HG03064 (cell line): ENCODE measurements around the gene PLCL1.

Experiments used
- ATAC-seq: cut with Tn5 transposase; IDR thresholded peaks from one replicate; pipeline ENCODE4 v1.9.1; 2021; ENCODE audit warnings: low read depth; ENCODE audit not compliant: unreplicated experiment

PLCL1 gene

DNA sequence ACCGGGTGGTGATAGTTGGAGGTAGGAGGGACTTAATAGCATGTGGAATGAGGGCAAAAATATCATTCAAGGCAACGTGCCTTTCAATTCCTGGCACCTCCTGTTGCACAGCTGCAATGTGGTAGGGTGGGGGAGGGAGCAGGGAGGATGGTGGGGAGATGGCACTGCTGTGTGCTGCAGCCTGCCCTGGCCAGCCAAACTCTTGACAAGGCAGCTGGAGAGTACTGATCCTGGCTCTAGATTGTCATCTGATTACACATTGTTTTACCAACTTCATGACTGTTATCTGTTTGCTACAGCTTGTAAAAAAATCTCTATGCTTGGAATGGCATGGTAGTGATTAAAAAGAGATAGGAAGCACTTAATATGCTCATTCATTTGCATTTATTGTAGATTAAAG is 47.7 kb downstream of the PLCL1 start:
- ATAC-seq, result no peak

DNA sequence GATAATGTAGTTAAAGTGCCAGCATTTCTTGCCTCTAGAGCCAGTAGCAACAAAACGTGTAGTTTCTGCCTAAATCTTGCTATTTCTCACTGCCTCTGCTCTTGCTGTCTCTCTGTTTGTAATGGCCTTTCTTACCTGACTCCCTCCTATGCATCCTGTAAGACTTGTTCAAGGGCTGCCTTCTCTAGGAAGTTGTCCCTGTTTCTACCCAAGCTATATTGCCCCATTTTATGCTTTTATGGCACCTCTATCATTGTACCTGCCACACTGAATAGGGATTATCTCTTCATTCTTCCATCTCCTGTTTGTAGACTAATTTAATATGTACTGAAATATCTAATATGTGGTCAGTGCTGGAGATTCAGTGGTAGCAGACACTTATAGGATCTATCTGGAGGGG is 49.2 kb downstream of the PLCL1 start:
- no peak for ATAC-seq

DNA sequence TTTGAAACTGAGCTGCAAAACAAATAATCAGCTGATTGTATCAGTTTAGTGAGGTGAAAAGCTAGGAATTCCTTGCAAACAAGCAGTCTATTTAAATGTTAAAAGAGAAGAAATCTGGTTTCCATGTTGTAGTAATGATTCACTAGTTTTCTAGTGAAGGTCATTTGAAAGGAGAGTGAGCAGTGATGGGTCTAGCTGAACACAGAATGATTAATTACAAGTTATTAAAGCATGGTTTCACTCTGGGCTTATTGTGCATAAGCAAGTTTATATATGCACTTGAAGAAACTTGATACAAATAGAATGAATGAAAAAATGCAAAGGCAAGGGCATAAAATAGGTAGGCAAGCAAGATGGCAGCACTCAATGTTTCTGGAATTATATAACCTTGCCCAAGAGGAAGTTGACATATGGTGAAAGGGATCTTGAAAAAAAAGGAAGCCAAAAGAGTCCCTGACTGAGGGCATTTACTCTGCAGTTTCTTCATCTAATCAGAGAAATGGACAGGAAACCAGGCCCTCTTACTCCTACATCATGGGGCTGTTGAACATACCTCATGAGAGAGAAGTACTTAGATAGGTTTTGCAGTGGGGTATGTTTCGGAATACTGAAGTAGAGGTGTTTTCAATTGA is 53.2 kb downstream of the PLCL1 start:
- no peak for ATAC-seq

DNA sequence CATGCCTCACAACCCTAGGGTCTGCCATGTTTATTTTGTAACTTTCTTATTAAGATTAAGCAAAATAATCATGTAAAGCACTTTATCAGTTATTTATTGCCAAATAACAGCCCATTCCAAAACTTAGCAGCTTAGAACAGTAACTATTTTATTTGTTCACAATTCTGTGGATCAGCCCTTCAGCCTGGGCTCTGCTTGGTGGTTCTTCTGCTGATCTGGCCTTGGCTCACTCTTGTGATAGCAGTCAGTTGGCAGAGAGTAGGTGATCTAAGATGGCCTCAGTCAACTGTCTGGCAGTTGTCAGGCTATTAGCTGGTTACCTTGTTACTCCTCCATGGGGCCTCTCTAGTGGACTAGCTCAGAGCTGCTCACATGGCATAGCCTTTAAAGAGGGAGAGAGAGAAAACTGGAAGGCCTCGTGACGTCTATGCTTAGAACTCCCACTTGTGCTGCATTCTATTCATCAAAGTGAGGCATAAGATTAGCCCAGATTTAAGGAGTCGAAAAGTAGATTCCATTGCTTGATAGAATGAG is 54.3 kb downstream of the PLCL1 start:
- ATAC-seq, result no peak

DNA sequence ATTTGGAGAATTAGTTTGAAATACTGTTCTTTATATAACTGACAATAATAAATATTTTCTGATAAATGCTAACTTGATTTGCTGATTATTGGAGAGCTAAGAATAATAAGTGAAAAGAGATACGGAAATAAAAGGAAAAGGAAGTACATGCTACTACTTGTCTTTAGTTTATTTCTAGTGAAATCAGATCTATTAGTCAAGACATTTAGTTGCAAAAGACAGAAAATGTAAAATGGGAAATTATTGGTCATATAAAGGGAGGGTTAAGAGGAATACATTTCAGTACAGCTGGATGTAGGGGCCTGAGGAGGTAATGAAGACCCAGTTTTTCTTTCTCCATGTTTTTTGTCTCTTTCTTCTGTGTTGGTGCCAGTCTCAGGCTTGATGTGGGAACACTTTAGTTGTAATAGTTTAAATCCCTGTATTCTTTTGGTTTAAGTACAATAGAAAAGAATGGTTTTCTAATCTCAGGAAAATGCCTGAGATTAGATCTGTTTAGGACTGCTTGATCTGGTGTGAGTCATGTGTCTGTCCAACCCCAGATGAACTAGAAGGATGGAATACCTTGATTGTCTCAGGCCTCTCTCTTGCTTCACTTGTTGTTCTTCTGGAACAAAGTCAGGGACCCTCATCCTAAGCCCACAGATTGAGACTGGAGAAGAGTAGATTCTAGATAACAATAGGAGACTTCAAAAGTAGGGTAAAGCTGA is 58.0 kb downstream of the PLCL1 start:
- ATAC-seq, result no peak

DNA sequence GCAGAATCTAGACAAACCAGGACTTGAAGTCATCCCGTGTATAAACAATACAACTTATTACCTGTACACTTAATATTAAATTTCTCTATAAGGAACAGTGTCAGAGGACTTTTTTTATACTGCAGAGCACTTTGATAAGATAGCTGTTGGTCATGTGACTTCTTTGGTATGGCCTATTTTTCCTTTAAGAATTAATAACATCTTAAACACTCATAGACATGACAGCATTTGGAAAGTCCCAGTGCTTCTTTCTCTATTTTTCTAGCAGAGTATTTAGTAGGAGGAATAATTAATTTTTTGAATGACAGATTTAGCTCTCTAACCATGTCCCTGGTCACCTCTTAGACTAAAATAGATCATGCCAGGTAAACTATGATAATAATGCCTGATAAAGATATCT is 59.4 kb downstream of the PLCL1 start:
- ATAC-seq, result no peak

DNA sequence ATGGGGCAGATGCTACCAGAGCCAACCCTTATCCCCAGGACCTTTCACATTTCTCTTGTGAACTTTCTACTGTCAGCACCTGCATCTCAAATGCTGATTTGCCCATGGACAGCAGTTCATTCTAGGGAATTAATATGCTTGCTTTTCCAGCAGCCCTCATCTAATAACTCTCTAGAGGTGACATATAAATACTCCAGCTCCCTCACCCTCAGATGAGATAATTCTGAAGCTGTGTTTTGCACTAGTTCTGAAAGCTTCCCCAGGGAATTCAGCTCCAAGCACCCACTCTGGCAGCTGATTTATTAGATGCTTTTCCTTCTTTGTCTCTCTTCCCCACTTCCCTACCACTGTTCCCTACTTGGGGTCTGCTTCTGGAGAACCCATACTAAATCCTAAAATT is 62.1 kb downstream of the PLCL1 start:
- no peak for ATAC-seq

DNA sequence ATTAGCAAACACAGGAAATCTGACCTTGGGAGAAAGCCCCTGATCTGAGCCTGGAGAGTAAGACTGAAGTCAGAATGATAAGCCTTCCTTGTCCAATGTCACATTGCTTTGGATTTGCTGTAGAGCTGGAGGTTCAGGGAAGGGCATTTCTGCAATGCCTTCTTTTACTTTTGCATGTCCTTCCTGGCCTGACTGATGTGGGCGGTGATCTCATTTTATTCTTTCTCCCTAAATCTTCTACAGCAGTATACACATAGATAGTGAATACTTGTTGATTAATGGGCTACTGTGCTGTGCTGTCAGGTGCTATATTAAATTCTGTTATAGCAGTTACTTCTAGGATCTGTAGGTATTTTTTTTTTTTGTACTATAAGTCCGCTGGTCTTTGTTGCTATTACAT is 62.6 kb downstream of the PLCL1 start:
- ATAC-seq, result no peak

DNA sequence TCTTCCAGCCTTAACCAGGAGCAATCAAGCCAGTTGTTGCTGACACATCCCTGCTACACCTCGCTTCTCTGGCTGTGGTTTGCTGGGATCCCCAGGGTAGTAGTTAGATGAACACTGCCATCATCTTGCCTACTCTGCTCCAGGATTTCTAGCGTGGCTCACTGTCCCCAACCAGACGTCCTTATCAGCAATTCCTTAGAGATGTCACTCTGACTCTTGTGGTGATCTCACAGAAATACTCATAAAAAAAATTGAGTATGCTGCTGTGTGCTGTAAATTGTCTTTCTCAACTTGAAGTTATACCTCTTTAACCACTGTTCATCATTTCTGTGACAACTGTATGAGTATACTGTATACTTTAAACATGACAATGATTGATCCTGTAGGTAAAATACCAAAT is 63.2 kb downstream of the PLCL1 start:
- no peak for ATAC-seq

DNA sequence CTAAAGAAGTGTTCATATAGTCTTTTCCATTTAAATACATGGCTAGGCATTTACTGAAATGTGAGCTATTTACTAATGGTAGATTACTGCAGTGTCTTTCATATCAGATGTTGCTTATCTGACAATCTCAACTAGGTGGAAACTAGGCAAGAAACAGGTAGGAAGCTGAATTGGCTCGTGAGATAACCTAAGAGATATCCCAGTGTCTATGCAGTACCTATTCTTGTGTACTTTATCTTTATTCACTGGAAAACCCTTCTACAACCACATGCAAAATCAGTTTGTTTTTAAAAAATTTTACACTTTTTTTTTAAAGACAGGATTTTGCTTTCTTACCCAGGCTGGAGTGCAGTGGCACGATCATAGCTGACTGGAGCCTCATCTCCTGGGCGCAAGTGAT is 63.8 kb downstream of the PLCL1 start:
- no peak for ATAC-seq

DNA sequence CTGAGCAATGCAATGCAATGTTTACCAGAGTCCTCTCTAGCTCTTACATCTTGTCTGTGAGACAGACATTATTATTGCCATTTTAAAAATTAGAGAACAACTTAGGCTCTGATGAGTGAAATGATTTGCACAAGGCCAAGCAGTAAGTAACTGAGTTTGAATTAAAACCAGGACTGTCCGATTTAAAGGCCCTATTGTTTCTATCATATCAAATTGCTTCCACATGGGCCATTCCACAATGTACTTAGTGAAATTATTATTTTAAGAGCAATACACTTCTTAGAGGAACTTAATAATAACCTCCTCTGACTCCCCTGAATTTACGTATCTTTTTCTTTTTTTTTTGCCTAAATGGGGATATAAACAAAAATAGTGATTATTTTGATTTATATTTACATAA is 64.6 kb downstream of the PLCL1 start:
- ATAC-seq, result no peak

DNA sequence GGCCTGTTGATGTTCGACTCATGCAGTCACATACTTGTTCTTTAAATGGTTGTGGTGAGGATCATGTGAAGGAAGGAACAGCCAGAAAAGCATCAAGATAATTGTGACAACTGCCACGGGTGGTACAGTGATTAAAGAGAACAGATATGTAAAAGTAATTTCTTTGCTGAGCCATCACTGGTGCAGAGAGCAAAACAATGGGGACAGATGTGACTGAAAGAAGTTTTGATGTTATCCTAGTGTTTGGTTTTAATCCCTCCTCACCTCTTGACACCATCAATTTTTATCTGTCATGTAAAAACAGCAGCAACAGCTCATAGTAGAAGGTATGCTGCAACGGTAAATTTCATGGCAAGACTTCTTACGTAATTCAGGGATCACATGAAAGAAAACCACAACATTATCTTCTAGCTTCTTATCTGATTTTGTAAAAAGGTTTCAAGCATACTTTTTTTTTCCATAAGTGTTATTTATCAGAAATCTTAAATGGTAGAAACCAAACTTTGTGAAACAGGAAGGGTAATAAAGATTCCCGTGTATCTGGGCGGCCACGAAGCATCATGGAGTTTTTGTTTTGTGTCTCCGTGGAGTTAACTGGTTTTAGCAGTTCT is 65.2 kb downstream of the PLCL1 start:
- ATAC-seq, result no peak

DNA sequence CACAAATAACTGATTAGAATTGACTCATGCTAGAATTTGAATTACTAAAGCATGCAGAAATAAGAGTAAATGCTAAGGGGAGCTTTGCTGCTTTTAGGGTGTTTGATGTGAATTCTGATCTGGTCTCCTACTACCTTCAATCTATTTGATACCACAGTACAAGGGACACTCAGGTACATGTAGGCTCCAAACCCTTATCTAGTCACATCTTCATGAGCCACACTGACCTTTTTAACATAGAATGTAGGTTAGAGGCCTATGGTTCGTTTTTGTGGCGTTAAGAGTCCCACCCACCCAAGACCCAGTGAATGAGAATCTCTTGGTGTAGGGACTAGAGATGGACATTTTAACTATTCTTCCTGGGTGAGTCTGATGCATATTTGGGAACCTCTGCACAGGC is 65.7 kb downstream of the PLCL1 start:
- ATAC-seq, result no peak

DNA sequence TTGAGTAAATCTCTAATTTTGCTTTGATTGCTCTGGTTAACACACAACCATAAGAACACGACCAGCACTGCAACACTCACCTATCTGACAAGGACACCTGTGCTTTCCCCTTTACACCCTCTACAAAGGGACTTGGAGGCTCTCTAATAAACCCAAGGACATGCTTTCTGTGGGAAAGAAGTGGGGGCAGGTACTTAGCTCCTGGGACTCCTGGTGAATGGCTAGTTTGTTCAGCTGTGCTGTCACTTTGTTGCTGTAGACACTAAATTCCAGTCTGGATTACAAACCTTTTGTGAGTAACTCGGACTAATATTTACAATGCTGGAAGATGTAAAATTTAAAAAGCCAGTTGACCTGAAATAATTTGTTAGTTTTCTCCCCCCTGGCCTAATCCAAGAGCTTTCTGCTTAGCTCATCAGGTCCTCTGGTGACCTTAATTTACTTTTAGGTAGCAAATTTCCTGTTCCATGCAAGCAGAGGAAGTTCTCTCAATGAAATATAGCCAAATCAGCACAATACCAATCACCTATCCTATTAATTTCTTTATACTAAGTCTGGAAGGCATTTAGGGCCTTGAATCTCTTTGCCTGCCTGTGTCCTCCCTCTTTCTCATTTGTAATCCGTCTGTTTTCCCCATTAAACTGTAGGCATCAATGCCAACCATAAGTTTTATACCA is 67.5 kb downstream of the PLCL1 start:
- no peak for ATAC-seq

DNA sequence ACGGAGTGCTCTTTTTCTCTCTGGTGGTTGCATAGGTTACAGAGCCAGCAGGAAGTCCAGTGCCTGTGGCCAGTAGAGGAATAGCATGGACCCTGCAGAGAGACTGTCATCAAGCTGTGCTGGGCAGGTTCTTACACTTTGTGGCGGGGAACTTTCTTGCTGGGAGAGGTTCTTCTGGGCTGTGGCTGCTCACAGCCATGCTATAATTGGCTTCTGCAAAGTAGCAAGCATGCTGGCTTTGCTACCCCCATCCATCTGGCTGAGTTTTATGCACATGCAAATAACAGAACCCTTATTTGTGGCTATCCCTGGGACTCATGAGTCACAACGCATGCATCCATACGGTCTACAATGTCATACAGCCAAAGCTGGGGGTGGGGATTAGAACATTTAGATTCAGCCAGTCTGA is 68.9 kb downstream of the PLCL1 start:
- ATAC-seq, result no peak

DNA sequence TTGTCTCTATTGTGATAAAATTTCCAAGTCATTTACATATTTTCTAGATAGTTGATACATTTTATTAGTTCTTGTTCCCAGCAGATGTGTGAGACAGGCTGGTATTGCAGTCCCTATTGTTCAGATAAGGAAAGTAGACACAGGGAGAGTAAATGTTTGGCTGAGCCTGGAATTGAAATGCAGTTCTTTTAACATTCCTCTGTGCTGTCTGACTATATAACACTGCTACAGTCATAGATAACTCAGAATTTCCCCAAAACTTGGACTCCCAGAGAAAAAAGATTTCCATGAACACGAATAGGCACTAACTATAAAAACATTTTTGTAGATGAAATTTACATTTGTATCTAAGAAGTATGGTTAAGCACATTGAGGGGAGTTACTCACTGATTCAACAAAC is 71.4 kb downstream of the PLCL1 start:
- no peak for ATAC-seq

DNA sequence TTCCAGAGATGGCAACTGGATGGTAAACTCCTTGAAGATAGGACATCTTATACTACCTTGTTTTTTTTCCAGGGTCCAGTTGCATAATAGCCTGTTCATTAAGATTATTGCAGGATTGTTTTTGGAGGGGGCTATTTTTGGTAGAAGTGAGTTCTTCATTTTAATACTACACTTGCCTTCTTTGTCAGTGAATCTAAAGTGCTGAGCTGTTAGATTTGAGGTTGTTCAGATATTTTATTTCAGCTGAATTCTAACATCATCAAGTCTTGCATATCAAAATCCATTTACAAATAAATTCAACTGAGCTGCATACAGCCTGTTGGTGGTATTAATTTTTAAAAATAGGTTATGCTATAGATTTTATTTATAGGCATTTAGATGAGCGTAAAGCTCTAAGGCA is 72.1 kb downstream of the PLCL1 start:
- ATAC-seq, result no peak

DNA sequence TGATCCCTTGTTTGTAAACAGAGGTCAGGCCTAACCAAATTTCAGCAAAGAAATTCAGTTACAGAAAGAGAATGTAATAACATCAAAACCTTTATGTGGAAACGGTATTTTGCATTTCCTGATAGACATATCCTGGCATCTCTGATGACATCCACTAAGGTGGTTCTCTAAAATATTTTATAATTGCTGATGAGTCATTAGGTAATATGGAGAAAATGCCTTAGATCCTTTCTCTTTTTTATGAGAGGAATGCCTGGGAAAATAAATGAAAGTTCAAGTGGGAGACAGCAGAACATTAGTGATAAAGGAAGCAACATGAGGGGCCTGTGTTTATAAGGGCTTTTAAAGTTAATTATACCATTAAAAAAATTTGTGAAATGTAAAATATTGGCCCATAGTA is 72.6 kb downstream of the PLCL1 start:
- no peak for ATAC-seq

DNA sequence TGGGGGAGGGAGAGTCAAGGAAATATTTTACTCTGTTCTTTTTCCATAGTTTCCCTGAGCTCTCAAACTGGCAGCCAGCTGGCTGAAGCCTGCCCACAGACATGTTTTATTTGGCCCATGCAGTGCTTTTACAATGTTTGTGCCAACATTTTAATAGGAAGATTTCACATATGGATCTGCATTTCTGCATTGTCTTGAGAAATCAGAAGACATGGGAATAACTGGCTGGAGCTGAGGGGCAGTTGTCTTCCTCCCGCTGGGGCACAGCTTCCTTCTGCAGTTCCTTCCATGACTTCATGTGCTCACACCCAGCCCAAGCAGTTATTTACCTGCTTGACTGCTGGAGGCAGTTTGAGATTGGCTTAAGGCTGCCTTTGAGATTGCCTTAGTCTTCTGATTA is 74.4 kb downstream of the PLCL1 start:
- ATAC-seq, result no peak

DNA sequence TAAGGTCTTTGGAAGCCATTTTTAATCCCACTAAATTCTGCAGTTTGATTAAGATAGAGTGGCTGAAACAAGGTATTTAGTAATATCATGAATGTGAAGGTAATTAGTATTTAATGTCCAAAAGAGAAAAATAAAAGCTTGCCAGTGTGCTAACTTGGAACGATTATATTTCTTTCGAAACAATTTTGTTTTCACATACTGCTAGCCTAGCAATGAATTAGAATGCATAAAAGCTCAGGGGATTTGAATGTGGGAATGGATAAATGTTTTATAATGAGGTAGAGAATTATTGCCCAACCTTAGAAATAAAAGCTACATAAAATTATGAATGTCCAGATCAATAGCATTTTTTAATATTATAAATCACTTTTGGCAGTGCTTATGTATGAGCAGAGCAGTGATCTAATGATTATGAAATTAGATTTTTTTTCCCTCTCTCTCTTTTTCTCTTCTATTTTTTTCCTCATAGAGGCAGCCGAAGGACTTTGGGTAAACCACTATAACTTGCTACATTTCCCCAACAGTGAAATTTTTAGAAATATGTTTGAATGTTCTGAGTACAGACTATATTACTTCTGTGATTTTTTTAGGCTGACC is 75.5 kb downstream of the PLCL1 start:
- no peak for ATAC-seq
